NCI-H526 treated with DMSO at 0.1 percent for 48 hours (cell line): Measurements from ENCODE around the gene LRIG1.

ENCODE experiments used
- DNase-seq: peaks from one replicate; lab custom pipeline; 2025; lab: John Stamatoyannopoulos, UW

The LRIG1 gene

DNA sequence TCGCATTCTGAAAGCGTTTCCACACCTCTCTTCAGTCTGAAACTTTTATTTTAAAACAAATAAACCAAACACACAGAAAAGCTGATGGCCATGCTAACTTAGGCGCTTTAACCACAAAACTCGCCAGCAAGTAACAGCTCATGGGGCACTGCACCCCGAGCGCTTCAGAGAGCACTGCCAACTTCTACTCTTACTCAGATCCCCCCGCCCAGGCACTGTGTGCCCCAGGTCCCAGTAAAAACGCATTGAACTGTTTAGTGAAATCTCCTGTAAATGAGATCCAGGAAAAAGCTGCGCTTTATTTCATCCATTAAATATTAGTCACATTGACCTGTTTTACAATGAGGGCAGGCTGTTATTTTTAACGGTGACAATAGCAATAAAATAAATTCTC lies 99.7 kb downstream of the LRIG1 start:
- DNase-seq = no peak

DNA sequence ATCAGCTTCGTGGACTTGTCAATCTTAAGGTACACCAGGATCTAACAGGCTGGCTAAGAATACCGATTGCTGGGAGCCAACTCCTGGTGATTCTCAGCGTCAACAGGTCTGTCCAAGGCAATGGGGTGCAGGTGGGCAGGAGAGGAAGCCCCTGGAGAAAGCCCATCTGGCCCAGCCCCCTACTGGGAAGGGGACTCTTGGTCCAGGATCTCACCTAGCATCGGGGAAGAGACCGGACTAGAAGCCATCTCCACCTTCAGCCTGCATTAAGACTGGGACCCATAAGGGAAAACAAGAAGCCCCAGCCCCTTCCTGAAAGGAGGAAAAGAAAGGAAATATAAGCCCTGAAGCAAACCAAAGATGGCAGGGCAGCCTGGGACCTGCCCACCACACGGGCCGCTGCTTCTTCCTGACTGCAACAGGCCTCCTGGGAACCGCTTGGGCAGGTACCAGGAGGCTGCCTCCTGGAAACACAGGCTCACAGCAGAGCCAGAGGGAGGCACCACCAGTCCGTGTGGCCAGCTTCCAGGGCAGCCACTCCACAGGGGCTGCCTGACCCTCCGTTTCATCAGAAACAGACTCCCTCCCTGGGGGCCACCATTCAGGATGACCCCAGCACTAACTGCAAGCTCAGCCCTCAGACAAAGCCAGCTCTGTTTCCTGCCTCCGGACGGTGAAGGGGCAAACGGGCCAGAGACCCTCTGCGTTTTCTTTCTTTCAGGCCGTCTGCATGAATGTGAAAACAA lies 100.2 kb downstream of the LRIG1 start:
- DNase-seq = no peak

- DNase-seq = no peak
These were observed 101.1 kb downstream of the LRIG1 start for GRCh38 chr3:66399529-66400232.

DNA sequence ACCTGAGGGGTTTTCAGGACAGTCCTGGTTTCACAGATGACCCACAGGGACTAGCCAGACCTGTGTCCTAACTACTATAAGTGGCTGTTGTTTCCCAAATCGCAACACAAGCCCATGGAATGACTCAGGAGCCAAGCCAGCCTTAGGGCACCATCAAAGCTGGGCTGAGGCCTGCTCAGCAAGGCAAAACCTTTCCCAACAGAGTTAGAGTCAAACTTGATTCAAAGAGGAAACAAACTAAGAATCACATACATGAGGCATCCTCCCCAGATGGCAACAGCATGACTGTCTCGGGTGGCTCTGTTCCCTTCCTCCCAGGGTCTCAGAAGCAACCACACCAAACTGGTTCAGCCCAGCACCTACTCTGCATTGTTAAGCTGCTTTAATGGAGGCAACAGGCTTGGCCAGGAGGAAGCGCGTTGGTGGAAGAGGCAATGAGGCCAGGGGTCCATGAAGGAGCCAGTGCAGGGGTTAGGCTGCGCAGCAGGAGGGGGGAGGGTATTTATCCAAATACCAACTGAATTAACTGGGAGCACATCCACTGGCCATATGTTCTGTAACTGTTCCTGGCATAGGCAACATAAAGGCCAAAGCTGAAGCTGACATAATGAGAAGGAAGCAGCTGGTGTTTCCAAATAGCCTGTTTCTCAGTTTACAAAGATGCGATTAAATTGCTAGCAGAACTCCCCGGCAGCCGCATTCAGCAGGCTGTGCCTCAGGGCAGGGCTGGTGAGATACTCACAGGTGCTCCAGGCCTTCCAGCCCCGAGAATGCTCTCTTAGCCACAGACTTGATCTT lies 102.4 kb downstream of the LRIG1 start:
- no peak for DNase-seq

DNA sequence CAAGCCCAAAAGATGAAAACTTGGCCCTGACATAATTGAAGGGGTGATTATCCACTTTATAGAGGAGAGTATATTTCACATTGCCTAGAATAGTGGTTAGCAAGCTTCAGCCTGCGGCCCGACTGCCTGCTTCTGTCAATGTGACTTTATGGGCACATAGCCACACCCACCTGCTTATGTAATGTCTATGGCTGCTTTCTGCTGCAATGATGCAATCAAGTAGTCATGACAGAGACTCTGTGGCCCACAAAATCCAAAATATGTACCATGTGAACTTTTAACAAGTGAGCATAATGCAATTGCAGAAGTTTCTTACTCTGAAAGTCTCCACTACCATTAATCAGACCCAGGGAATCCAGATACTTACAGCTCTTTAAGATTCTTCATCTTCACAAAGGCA lies 103.1 kb downstream of the LRIG1 start:
- no peak for DNase-seq

GRCh38 chr3:66396888-66397287 lies 103.9 kb downstream of the LRIG1 start:
- DNase-seq = no peak

- no peak for DNase-seq
These were observed 104.6 kb downstream of the LRIG1 start for GRCh38 chr3:66396161-66396760.

GRCh38 chr3:66395635-66396034 lies 105.2 kb downstream of the LRIG1 start:
- no peak for DNase-seq

GRCh38 chr3:66394753-66395249 lies 106.0 kb downstream of the LRIG1 start:
- no peak for DNase-seq

- no peak for DNase-seq
These were observed 106.6 kb downstream of the LRIG1 start for GRCh38 chr3:66394019-66394752.

DNA sequence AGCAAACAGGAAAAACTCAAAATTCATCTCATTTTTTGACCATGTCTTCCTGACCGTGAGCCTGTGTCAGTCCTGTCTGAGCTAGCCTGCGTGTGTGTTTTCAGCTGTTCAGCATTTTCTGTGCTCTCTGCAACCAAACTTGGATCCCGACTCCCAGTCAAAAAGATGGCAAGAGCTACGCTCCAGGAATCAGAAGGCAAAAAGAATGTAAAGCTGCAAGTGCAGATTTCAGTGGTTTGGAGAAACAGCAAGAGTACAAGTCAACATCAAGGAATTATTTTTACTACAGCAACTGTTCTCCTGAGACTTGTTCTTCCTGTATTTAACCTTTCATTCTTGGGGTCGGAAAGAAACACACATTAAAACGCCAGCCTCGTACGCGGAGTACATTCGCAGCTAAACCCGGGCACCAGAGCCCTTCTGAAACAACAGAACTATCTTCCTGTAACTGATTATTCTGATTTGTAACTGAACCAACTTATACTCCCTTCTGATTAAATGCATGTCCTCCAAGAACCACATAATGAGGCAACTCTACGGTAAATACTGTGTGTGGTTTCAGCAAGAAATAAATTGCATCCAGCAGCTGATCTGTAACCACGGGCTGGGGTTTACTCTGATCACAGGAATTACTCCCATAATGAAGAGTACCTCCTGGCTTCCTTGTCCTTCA lies 107.4 kb downstream of the LRIG1 start:
- DNase-seq = no peak

- no peak for DNase-seq
These were observed 107.9 kb downstream of the LRIG1 start for GRCh38 chr3:66392966-66393332.

DNA sequence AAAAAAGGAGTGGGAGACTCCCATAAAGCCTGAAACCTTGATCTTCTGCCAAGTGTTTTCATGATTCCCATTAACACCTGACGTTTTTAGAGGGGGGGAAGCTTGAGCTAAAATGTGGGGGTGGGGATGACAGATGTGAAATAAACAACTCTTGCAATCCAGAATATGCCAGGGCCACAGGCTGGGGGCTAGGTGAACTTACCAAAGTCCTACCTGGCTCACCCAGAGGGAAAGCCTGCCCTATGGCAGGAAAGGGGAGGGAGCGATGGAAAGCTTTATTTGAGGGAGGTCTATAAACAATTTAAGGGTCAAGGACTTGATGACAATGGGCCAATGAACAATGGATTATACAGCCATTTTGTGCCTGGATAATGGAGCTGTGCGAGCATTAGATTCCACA lies 108.3 kb downstream of the LRIG1 start:
- DNase-seq = no peak

GRCh38 chr3:66390013-66390412 lies 110.8 kb downstream of the LRIG1 start:
- DNase-seq = no peak

DNA sequence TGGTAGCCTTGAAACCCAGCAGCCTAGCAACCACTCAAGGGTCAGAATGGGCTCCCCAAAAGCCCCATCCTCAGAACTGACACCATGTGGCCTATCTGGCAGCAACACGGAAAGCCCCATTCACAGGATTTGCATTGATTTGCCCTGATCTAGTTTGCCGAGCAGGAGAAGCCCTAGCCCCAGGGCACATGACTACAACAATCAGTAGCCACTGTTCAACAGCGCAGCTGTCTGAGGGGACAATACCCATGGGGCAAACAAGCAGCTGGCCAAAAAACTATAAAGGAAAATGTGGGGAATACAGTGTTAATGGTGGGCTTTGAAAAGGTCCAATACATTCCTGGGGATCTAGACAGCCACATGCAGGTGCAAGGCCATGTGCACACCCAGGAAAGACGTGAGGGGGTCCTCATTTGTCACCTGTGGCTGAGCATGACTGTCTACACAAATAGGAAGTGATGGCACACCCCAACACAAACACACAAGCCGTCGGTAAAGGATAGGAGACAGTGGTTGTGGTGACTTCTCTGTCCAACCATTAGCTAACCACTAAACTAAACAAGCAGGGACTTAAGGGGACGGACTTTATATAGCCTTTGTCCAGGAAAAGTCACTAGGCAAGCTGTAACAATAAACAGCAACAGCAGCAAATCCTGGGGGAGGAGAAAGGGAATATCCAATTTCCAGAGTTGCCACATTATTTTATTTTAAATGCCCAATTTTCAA lies 113.7 kb downstream of the LRIG1 start:
- no peak for DNase-seq

DNA sequence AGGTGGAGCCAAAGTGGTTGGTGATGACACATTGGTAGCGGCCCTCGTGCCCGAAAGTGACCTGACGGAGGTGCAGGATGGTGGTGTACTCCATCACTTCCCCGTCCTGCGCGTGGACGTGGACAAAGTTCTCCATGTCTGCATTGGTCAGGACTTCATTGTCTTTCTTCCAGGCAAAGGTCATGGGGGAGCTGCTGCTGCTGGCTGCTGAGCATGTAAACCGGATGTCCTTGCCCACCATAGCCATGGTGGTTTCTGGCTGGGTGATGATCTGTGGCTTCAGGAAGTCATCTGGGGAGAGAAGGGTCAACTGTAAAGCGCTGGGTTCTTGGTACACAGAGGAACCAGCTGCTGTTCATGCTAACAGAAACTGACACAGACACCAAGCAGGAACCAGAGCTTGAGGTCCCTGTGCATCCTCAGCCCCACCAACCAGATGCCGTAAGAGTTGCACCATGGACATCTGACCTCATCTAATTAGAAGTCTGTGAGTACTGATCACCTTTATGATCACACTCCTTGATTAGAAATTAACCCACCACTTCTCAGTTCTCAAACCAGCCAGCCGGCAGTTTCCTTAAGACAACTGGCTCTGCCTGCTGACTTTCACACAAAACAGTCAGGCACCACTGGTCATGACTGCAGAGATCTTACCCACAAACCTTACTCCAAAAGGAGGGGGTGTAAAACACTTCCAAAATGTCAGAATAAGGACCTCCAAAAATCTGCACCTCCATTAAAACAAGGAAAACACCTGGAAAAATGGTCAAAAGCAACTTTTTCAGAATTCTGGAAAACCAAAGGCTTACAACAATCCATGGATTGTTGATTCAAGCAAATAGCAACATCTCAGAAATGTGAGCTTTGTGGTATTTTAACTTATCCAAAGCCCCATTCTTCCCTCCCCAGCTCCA lies 114.6 kb downstream of the LRIG1 start:
- DNase-seq = no peak

DNA sequence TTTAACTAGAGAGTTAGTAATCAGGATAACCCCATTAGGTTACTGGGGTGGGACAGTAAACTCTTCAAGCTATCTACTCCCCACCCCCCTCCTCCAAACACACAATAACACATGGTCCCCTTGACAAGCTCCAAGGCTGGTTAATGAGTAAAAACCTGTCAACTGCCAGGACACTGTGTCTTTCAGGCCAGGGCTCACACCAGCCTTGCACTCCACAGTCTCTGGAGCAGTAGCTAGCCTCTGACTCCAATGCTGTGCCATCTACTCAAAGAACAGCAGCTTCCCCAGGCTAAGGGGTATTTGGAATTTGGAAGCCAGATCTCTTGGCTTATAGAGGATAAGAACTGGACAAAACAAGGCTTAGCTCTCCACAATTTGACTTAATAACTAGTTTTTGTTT lies 115.8 kb downstream of the LRIG1 start:
- DNase-seq = no peak

DNA sequence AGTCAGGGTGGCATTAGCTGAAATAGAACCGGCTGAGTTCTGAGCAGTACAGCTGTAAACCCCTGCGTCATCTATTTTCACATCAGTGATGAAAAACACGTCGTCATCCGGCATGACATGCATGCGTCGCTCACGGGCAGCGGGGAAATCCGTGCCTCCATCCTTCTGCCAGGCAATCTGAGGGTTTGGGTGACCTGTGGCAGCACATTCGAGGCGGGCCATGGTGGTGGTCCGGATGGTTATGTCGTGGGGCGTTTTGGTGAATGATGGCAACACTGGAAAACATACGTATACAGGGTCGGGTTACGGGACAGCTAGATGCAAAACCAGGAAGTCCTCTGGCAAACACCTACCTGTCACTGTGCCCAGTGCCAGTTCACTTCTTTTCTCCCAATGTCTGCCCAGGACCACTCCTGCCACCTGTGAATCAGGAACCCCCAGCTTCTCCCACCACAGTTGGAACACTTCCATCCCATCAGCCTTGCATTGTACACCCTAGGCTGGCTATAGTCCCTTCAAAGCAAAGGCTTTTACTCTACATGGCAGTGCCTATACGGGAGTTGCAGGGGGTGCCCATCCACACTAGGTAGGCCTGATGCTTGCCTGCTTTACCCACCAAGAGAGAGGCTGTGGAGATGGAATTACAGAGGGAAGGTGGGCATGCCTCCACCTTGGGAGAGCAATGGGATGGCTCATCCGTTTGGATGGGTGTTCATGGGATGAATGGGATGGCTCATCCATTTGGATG lies 116.7 kb downstream of the LRIG1 start:
- no peak for DNase-seq

DNA sequence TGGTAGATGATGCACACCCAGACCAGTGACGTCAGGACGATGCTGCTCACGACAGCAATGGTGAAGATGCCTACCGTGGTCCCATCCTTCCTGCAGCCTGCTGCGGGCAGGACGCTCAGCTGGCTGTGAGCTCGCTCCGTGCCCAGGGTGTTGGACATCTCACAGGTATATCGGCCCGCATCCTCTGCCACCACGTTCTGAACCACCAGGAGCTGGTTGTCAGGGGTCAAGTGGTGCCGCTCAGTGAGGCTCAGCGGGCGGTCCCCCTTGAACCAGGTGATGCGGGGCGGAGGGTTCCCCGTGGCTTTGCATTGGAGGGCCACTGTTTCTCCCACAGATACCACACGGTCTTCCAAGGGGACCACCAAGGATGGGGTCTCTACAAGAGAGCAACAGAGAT lies 117.8 kb downstream of the LRIG1 start:
- DNase-seq = no peak
